Endothelial cell (in vitro differentiated cells): ENCODE data around the gene CTXND1. TPM values are rescaled to one million over a fixed set of nuclear protein-coding genes. Genes with fewer than 3 reads are reported as not detected.

Experiments
- DNase-seq: peaks from one replicate; pipeline ENCODE4 v3.0.0; 2021; ENCODE audit warnings: low spot score
- H3K27ac Mint-ChIP-seq: one replicate; pipeline ENCODE4 v1.8.0; 2021; ENCODE audit warnings: mixed read lengths, inconsistent platforms; ENCODE audit not compliant: unreplicated experiment
- H3K27me3 Mint-ChIP-seq: one replicate; pipeline ENCODE4 v1.8.0; 2021; ENCODE audit warnings: mild to moderate bottlenecking, moderate library complexity, mixed read lengths, inconsistent platforms; ENCODE audit not compliant: unreplicated experiment
- H3K36me3 Mint-ChIP-seq: one replicate; pipeline ENCODE4 v1.8.0; 2021; ENCODE audit warnings: mild to moderate bottlenecking, low read depth, mixed read lengths, inconsistent platforms; ENCODE audit not compliant: unreplicated experiment
- H3K4me1 Mint-ChIP-seq: one replicate; pipeline ENCODE4 v1.8.0; 2021; ENCODE audit warnings: mild to moderate bottlenecking, mixed read lengths, inconsistent platforms; ENCODE audit not compliant: unreplicated experiment
- H3K4me3 Mint-ChIP-seq: one replicate; pipeline ENCODE4 v1.8.0; 2021; ENCODE audit warnings: mild to moderate bottlenecking, mixed read lengths, inconsistent platforms; ENCODE audit not compliant: unreplicated experiment
- H3K9me3 Mint-ChIP-seq: one replicate; pipeline ENCODE4 v1.8.0; 2021; ENCODE audit warnings: mixed read lengths, inconsistent platforms; ENCODE audit not compliant: unreplicated experiment
- total RNA-seq: library from RNA; stranded (reverse); fragmentation: NEBNext Ultra II Directional; extraction: Animal tissue kit (Norgen Biotek cat#: 25700); gene quantifications from one replicate; pipeline ENCODE4 v1.2.1, GENCODE V29; 2021; ENCODE audit not compliant: unreplicated experiment
- TF ChIP-seq, protein P1 (sequence below): fragments of 200-600 bp; sonication (generic); IDR thresholded peaks from one replicate; pipeline ENCODE4 v1.5.0; 2021; ENCODE audit warnings: antibody characterized with exemption; ENCODE audit not compliant: unreplicated experiment

Gene CTXND1
- total RNA-seq, 1 donor from 2014 or later, result 0.03 TPM

DNA sequence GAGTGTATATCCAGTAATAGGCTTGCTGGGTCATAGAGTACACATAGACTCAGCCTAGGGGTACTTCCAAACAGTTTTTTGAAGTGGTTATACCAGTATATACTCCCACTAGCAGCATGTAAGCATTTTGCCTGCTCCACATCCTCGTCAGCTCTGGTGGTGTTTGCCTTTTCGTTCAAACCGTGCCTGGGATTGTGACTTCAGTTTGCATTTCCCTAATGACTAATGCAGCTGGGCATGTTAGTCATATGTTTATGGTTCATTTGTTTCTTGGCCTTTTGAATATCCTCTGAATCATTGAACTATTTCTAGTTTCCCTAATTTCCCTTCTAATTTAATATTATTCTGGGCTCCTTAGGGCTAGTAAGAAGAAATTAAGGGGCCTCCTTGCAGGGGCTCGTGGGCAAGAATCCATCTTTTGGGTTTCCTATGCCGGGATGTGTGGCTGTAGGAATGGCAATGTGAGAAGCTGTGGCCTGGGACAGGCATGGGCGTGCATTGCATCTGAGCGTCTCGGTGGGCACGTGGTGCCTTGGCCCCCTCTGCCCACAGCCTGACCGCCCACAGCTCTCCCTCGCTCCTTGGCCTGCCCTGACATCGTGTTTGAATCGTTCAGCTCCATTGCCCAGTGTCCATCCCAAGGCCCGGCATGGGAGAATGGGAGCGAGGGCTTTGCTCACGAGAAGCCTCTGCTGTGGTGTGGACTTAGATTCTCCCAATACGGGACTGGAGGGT lies 72.8 kb downstream of the CTXND1 start:
- Mint-ChIP-seq H3K27ac (no peak overlapping the region), H3K4me3 (peak overlapping the region; percentile 33), H3K27me3 (peaks cover 7% of the 10 kb centered on the region), H3K36me3 (peaks cover 5% of the 10 kb centered on the region), H3K4me1 (no peaks in the 10 kb centered on the region), H3K9me3 (no peaks in the 10 kb centered on the region)
- TF ChIP-seq, protein P1, sequence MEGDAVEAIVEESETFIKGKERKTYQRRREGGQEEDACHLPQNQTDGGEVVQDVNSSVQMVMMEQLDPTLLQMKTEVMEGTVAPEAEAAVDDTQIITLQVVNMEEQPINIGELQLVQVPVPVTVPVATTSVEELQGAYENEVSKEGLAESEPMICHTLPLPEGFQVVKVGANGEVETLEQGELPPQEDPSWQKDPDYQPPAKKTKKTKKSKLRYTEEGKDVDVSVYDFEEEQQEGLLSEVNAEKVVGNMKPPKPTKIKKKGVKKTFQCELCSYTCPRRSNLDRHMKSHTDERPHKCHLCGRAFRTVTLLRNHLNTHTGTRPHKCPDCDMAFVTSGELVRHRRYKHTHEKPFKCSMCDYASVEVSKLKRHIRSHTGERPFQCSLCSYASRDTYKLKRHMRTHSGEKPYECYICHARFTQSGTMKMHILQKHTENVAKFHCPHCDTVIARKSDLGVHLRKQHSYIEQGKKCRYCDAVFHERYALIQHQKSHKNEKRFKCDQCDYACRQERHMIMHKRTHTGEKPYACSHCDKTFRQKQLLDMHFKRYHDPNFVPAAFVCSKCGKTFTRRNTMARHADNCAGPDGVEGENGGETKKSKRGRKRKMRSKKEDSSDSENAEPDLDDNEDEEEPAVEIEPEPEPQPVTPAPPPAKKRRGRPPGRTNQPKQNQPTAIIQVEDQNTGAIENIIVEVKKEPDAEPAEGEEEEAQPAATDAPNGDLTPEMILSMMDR, result no peak
- no peak for DNase-seq

- Mint-ChIP-seq H3K27me3 (peaks cover 7% of the 10 kb centered on the region), H3K36me3 (peaks cover 12% of the 10 kb centered on the region), H3K4me3 (no peak overlapping the region), H3K27ac (no peak overlapping the region), H3K9me3 (no peaks in the 10 kb centered on the region), H3K4me1 (no peaks in the 10 kb centered on the region)
- DNase-seq, result no peak
- TF ChIP-seq, protein P1, result no peak
Observed at GRCh38 chr15:80177156-80177555, 74.9 kb downstream of the CTXND1 start.

- Mint-ChIP-seq H3K36me3 (peaks cover 12% of the 10 kb centered on the region), H3K4me3 (no peak overlapping the region), H3K4me1 (no peaks in the 10 kb centered on the region), H3K9me3 (no peaks in the 10 kb centered on the region), H3K27ac (no peak overlapping the region), H3K27me3 (peaks cover 7% of the 10 kb centered on the region)
- TF ChIP-seq, protein P1, result no peak
- DNase-seq, result no peak
Observed at GRCh38 chr15:80176443-80176842, 75.6 kb downstream of the CTXND1 start.

- DNase-seq, result no peak
- Mint-ChIP-seq H3K27ac (no peak overlapping the region), H3K9me3 (no peaks in the 10 kb centered on the region), H3K36me3 (peaks cover 12% of the 10 kb centered on the region), H3K4me1 (no peaks in the 10 kb centered on the region), H3K4me3 (no peak overlapping the region), H3K27me3 (peaks cover 7% of the 10 kb centered on the region)
- TF ChIP-seq, protein P1, result no peak
Observed at GRCh38 chr15:80175436-80175835, 76.6 kb downstream of the CTXND1 start.

DNA sequence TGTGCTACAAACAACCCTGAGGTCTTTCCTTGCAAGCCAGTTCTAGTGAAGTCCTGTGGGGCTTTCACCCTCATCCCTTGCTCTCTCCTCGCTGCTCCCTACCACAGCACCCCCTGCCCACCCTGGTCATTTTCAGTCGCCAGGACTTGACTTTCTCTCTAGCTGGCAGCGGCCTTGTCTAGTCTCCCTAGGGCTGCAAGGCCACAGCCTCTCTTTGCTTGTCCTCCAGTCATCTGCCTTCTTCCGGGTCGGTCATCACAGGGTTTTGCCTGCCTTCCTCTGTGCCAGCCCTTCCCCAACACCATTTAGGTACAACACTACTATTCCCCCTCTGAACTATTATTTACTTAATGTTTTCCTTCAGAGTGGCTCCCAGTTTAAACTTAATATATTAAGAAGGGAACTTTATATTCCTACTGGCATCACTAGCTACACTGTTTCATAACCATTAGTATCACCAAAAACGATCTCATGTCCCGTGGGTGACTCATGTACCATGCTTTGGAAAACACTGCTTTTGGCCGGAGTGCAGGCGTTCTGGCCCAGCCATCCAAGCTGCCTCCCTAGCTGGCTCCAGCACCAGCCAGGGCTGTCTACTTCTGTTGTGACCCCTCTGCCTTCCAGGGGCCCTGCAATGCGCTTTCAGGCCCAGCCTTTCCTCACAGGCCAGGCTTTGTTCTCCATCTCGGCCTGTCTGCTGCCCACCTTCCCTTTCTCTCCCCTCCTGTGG lies 77.8 kb downstream of the CTXND1 start:
- TF ChIP-seq, protein P1, result no peak
- no peaks in the 10 kb centered on the region for H3K4me1 Mint-ChIP-seq
- peaks cover 12% of the 10 kb centered on the region for H3K36me3 Mint-ChIP-seq
- H3K9me3 Mint-ChIP-seq, result no peaks in the 10 kb centered on the region
- no peak for DNase-seq
- peaks cover 7% of the 10 kb centered on the region for H3K27me3 Mint-ChIP-seq
- H3K4me3 Mint-ChIP-seq, result peak overlapping the region; percentile 7
- H3K27ac Mint-ChIP-seq, result peak overlapping the region; percentile 7
